Duodenal mucosa (tissue), 2 donors: Measurements from ENCODE around the gene SAMD4B.

Experiments used
- H3K27ac ChIP-seq: one replicate; pipeline ENCODE4 v1.7.0; 2013; ENCODE audit warnings: low read depth, low read length
- H3K27me3 ChIP-seq, 2 donors: one replicate each; pipeline ENCODE4 v1.7.0; 2013; ENCODE audit warnings: low read length in 2 of 2, control low read depth in 1 of 2; ENCODE audit not compliant: insufficient read depth in 2 of 2, control insufficient read depth in 1 of 2
- H3K36me3 ChIP-seq, 2 donors: one replicate each; pipeline ENCODE4 v1.7.0; 2013; ENCODE audit warnings: low read length in 2 of 2, control low read depth in 1 of 2; ENCODE audit not compliant: insufficient read depth in 2 of 2, control insufficient read depth in 1 of 2
- H3K4me1 ChIP-seq, 2 donors: one replicate each; pipeline ENCODE4 v1.7.0; 2013; ENCODE audit warnings: low read length in 2 of 2, control low read depth in 1 of 2; ENCODE audit not compliant: insufficient read depth in 2 of 2, control insufficient read depth in 1 of 2
- H3K4me3 ChIP-seq, 2 donors: one replicate each; pipeline ENCODE4 v1.7.0; 2013; ENCODE audit warnings: low read length in 2 of 2, low read depth in 1 of 2
- H3K9ac ChIP-seq, 2 donors: one replicate each; pipeline ENCODE4 v1.7.0; 2013; ENCODE audit warnings: low read length in 2 of 2, low read depth in 1 of 2
- H3K9me3 ChIP-seq, 2 donors: one replicate each; pipeline ENCODE4 v1.7.0; 2013; ENCODE audit warnings: low read length in 2 of 2, control low read depth in 1 of 2; ENCODE audit not compliant: control insufficient read depth in 1 of 2

SAMD4B gene

DNA sequence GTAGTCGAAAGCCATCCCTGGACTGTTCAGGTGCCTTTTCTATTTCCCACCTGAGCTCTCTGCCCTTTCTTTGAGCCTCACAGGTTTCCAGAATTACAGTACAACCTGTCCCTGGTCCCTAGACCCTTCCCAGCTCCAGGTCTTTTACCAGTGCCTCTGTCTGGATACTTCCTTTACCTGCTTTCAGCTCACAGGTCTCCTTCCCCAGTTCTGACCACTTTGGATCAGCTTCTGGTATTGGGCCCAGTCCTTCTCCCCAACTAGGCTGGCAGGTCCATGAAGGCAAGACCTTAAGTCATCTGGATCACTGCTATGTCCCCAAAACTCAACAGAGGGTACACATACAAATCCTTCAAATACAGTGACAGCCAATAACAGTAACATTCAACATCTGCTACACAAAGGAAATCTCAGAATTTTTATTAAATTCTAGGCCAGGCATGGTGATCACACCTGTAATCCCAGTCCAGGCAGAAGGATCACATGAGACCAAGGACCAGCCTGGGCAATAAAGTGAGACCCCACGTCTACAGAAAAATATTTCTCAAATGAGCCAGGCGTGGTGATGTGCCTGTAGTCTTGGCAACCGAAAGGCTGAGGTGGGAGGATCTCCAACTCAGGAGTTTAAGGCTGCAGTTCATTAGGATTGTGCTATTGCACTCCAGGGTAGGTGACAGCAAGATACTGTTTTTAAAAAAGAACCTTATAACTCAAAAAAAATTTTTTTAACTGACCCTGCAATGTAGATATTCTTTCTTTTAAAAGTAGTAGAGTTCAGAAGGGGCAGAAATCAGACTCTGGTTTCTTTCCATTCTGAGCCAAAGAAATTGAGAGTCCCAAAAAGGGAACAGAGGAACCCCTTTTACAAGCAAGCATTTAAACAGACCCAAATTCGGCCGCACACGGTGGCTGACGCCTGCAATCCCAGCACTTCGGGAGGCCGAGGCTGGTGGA lies 92.2 kb downstream of the SAMD4B start:
- H3K27ac ChIP-seq: no peak overlapping the region
- H3K36me3 ChIP-seq: peaks cover 14 to 24% of the 10 kb centered on the region in 2 donors
- H3K4me3 ChIP-seq: peak overlapping the region; percentile 97 to 99
- no peaks in the 10 kb centered on the region for H3K27me3 ChIP-seq
- H3K9ac ChIP-seq: peak overlapping the region; percentile 37 to 95
- H3K9me3 ChIP-seq: no peaks in the 10 kb centered on the region
- H3K4me1 ChIP-seq: peaks cover 19 to 36% of the 10 kb centered on the region in 2 donors
